ENCODE results near the gene NPIPA1.
"Not testable (repeated sequence)": the region's sequence is repeated elsewhere in the genome, so short reads cannot be mapped to it uniquely, and the experiment has no call there.

Gene NPIPA1

DNA sequence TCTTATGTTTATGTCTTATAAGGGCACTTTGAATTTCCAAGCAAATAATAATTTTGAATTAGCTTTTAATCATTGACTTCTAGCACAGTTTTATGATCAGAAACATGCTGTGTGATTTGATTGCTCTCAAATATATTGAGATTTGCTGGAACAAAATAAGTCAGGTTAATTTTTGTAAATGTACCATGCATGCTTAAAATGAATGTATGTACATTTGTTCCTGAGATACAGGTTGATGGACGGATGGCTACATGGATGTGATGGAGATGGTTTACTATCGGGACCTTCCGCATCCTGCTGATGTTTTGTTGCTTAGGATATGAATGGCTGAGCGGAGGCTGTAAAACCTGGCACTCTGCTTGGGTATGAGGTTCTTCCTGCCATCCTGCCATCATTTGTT, at the start of gene NPIPA1:
TSS of gene NPIPA1 (plus strand) at position 301 of the 400 bp plus-strand sequence. CDS start at position 301, 0 bp downstream.
- DNase-seq, result not testable (repeated sequence)

DNA sequence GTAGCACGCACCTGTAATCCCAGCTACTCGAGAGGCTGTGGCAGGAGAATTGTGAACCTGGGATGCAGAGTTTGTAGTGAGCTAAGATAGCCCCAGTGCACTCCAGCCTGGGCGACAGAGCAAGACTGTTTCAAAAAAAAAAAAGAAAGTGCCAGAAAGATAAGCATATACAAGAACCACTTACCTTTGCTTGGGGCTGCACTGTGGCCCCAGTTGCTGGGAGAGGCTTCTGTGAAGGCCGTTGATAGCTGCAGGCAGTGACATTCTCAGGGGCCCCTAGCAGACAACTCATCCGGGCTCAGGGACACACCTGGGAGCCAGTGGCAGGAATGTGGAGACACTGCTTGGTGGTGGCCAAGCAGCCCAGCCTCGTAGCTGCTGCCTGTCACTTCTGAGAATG, 45.1 kb upstream of the NPIPA1 start:
- not testable (repeated sequence) for DNase-seq

DNA sequence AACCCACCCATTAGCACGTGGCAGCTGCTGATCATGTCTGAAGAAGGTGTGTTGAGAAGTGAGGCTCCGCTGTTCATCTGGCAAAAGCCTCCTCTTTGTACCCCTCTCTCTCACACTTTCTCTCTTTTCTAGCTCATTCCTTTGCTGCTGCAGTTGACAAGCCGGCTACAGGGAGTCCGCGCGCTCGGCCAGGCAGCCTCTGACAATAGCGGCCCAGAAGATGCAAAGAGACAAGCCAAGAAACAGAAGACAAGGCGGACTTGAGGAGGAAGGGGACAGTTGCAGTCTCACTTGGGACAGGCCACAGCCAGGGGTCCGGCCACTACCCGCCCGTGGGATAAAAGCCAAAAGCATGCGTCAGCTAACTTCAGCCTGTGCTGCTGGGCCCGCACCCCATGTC, 41.9 kb upstream of the NPIPA1 start:
- not testable (repeated sequence) for DNase-seq

DNA sequence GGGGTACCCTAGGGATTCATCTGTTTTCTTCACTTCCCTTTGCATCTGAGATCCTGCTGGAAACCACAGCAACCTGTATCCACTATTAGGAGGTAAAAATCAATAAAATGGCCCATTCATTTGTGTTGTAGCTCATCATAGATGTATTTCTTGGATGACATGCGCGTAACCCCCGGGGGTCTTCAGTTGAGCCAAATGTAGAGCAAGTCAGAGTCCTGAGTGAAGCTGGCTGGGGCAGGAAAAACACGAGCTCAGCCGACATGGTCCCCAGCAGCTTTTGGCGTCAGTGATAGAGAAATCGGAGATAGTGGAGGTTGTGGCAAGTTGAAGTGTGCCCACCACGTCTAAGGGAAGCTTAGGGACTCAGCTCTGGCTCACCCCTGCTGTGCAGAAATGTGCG, 41.2 kb upstream of the NPIPA1 start:
- DNase-seq, result not testable (repeated sequence)

DNA sequence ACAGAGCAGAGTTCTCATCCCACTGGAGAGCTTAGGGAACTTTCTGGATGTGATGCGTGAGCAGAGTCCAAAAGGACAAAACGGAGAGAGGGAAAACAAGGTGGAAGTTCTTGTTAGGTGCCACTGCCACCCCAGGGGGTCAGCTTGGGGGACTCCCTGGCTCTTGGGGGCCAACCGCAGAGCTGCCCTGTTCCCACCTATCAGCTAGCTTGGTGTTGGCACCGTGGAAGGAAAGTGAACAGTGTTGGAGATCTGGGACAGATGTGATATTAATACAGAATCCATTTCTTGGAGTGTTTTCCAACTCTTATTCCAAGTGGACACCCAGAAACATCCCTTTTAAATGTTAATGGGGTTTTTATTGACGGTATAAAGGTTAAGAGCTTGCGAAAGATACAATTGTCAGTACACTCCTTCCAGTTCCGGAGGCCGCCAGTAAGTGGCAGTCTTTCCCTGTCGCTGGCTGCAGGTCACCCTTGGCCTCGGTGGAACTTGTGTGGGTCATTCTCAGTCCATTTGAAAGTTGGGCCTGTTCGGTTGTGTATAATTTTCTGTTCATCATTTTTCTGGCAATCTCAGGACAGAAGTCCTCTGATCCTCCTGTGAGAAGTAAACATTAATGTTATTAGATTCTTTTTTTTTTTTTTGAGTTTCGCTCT, 40.1 kb upstream of the NPIPA1 start:
- DNase-seq, result not testable (repeated sequence)

DNA sequence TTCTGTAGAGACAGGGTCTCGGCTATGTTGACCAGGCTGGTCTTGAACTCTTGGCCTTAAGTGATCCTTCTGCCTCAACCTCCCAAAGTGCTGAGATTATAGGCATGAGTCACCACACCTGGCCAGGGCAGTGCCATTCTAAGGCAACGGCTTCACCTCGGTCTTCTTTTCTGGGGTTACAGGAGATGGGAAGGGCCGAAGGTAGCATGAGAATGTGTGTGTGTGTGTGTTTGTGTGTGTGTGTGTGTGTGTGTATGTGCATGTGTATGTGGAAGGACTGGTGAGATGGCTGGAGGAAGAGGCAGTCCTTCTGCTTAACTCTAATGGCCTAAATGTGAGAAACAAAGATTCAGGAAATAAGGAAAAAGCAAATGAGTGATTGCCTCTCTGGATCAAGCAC, 39.1 kb upstream of the NPIPA1 start:
- DNase-seq, result not testable (repeated sequence)

DNA sequence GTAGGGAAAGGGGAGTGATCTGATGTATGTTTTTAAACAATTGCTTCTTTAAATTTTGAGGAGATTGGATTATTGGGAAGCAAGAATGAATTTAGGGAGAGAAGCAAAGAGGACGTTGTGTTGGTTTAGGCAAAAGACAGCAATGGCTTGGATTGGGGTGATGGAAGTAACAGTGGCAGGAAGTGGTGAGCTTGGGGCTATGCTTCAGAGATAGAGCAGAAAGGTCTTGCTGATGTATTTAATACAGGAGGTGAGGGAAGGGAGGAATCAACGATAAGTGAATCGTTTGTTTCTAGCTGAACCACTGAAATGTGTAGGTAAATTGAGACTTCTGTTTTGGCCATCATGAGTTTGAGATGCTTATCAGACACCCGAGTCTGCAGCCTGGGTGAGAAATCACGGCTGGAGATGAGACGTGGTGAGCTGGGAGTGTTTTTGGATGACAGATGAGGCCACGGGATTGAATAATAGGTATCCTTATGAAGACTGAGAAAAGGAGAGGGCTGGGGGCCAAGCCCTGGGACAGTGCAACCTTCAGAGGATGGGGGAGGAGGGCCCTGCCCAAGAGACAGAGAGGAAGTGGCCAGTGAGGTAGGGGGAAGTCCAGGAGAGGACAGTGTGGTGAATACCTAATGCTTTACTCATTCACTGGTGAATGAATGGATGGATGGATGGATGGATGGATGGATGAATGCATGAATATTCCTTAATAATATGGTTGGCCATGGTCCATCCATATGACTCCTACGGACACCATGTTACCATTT, 33.9 kb upstream of the NPIPA1 start:
- DNase-seq, result not testable (repeated sequence)

DNA sequence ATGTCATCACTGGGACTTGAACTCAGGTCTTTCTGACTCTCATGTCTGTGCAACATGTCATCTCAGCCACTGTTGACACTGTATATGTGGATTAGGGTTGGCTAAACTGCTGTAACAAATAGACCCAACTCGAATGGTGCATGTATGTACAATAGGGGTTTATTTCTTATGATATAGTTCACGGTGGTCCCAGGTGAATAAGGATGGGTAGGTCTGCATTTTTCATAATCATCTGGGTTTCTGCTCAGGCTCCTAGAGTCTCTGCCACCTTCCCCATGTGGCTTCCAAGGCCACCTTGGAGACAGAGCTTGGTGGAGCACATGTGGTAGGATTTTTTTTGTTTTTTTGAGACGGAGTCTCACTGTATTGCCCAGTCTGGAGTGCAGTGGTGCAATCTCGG, 27.5 kb upstream of the NPIPA1 start:
- not testable (repeated sequence) for DNase-seq

DNA sequence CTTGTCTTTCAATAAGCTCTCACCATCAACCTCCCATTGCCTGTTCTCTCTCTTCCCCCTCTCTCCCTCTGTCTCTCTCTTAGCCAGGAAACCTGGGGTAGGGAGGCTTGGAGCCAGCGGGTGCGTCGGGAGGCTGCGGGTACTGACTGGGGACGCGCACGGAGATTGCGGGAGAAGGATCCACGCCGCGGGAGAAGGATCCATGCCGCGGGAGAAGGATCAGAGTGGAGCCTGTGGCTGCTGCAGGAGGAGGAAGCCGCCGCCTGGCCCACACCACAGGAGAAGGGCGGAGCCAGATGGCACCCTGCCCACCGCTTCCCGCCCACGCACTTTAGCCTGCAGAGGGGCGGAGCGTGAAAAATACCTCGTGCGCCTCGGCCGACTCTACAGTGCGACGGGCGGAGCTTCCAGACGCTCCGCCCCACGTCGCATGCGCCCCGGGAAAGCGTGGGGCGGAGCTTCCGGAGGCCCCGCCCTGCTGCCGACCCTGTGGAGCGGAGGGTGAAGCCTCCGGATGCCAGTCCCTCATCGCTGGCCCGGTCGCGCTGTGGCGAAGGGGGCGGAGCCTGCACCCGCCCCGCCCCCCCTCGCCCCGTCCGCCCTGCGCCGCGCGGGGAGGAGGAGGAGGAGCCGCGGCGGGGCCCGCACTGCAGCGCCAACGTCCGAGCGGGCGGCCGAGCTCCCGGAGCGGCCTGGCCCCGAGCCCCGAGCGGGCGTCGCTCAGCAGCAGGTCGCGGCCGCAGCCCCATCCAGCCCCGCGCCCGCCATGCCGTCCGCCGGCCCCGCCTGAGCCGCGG, 26.2 kb upstream of the NPIPA1 start:
- not testable (repeated sequence) for DNase-seq

DNA sequence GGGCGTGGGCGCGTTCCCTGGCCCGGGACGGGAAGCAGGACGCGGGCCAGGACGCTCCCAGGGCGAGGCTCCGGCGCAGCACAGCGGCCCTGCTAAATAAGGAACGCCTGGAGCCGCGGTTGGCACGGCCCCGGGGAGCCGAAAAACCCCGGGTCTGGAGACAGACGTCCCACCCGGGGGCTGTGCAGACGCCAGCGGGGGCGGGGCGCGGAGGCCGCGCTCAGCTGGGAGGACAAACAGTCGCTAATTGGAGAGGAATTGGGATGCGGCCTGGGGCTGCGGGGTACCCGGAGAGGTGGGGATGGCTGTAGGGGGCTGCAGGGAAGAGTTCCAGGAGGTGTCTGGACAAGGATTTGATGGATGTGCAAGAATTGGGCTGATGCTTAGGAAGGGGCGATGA, 25.3 kb upstream of the NPIPA1 start:
- not testable (repeated sequence) for DNase-seq

DNA sequence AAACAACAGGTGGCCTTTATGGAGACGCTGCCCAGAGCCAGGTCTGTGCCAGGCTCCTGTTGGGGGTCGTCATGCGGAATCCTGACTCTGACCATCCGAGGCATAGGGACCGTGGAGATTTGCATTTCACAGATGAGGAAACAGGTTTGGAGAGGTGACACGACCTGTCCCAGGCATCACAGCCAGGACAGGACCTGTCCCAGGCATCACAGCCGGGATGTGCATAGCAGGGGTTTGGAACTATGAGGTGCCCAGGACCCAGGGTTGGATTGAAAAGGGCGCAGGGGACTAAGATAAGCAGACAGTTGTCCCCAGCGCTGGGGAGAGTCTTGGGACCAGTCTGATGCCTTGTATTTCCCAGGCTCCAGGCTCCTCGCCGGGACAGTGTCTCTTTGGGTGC, 24.7 kb upstream of the NPIPA1 start:
- not testable (repeated sequence) for DNase-seq

DNA sequence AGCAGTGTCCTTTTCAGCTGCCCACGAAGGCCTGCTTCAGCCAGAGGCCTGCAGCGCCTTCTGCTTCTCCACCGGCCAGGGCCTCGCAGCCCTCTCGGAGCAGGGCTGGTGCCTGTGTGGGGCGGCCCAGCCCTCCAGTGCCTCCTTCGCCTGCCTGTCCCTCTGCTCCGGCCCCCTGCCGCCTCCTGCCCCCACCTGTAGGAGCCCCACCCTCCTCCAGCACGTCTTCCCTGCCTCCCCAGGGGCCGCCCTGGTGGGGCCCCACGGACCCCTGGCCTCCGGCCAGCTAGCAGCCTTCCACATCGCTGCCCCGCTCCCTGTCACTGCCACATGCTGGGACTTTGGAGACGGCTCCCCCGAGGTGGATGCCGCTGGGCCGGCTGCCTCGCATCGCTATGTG, 18.7 kb upstream of the NPIPA1 start:
- not testable (repeated sequence) for DNase-seq

DNA sequence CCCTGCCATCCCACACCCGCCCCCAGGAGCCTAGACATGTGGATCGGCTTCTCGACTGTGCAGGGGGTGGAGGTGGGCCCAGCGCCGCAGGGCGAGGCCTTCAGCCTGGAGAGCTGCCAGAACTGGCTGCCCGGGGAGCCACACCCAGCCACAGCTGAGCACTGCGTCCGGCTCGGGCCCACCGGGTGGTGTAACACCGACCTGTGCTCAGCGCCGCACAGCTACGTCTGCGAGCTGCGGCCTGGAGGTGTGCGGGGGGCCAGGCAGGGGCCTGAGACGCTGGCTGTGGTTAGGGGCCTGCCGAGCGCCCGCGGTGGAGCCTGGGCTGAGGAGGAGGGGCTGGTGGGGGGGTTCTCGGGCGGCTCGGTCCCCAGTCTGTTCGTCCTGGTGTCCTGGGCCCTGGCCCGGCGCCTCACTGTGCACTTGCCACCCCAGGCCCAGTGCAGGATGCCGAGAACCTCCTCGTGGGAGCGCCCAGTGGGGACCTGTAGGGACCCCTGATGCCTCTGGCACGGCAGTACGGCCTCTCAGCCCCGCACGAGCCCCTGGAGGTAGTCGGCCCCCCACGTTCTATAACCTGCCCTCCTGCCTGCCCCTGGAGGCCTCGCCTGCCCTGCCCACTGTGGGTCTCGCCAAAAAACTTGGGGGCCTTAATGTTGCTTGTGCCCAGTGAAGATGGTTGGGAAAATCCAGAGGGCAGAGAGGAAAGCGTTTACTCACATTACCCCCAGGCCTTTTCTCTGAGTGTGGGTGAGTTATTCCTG, 17.2 kb upstream of the NPIPA1 start:
- DNase-seq, result not testable (repeated sequence)

DNA sequence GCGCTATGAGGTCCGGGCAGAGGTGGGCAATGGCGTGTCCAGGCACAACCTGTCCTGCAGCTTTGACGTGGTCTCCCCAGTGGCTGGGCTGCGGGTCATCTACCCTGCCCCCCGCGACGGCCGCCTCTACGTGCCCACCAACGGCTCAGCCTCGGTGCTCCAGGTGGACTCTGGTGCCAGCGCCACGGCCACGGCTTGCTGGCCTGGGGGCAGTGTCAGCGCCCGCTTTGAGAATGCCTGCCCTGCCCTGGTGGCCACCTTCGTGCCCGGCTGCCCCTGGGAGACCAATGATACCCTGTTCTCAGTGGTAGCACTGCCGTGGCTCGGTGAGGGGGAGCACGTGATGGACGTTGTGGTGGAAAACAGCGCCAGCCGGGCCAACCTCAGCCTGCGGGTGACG, 15.0 kb upstream of the NPIPA1 start:
- not testable (repeated sequence) for DNase-seq

DNA sequence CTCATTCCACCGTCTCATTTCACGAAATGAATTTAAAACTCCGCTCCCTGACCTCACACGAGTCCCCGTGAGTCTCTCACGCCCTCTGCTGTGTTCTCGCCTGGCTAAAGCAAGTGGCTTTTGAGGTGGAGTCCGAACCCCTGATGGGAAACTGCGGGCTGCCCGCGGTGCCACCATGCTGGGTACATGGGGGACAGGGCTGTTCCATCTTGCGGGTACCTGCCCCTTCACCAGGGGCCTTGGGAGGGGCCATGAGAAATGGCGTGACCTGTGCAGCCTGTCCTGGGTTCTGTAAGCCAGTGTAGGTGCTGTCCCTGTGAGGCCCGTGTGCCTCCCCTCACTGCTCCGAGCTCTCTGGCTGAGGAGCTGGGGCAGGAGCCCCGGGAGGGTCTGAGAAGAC, 14.3 kb upstream of the NPIPA1 start:
- not testable (repeated sequence) for DNase-seq

DNA sequence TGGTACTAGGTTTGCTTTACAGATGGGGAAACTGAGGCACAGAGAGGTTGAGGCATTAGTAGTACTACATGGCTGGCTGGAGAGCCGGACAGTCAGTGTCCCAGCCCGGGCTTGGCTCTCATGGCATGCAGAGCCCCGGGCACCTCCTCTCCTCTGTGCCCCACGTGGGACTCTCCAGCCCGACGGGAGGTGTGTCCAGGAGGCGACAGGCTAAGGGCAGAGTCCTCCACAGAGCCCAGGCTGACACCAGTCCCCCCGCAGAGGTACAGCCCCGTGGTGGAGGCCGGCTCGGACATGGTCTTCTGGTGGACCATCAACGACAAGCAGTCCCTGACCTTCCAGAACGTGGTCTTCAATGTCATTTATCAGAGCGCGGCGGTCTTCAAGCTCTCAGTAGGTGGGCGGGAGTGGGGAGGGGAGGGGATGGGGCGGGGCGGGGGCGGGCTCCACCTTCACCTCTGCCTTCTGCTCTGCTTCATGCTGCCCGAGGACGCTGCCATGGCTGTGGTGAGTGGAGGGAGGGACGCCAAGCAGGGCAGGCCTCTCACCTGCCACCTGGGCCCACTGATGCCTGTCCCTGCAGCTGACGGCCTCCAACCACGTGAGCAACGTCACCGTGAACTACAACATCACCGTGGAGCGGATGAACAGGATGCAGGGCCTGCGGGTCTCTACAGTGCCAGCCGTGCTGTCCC, 13.7 kb upstream of the NPIPA1 start:
- DNase-seq, result not testable (repeated sequence)

DNA sequence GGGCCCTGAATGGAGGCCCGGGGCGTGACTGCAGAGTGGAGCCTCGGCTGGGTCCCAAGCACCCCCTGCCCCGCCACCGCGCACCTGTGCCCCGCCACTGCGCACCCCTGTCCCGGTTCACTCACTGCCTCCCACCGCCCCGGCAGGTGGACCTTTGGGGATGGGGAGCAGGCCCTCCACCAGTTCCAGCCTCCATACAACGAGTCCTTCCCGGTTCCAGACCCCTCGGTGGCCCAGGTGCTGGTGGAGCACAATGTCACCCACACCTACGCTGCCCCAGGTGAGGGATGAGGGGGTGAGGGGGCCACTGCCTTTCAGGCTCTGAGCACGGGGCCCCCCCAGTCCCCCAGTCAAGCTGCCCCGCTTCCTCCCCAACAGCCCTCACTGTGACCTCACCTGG, 12.9 kb upstream of the NPIPA1 start:
- not testable (repeated sequence) for DNase-seq

DNA sequence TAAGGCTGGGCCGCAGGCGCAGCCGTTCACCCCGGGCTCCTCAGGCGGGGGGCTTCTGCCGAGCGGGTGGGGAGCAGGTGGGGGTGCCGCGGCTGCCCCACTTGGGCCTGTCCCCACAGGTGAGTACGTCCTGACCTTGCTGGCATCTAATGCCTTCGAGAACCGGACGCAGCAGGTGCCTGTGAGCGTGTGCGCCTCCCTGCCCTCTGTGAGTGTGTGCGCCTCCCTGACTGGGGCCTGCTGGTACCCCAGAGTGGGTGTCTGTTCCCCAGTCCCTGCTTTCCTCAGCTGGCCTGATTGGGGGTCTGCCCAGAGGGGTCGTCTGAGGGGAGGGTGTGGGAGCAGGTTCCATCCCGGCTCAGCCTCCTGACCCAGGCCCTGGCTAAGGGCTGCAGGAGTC, 12.3 kb upstream of the NPIPA1 start:
- not testable (repeated sequence) for DNase-seq

DNA sequence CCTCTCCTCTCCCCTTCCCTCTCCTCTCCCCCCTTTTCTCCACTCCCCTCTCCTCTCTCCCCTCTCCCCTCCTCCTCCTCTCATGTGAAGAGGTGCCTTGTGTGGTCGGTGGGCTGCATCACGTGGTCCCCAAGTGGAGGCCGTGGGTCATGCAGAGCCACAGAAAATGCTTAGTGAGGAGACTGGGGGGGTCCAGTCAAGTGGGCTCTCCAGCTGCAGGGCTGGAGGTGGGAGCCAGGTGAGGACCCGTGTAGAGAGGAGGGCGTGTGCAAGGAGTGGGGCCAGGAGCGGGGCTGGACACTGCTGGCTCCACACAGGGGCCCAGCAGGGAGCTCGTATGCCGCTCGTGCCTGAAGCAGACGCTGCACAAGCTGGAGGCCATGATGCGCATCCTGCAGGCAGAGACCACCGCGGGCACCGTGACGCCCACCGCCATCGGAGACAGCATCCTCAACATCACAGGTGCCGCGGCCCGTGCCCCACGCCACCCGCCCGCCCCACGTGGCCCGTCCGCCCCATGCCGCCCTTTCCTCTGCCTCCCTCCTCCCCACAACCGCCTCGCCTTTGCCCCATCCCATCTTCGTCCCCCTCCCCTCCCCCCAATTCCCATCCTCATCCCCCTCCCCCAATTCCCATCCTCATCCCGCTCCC, 9.1 kb upstream of the NPIPA1 start:
- not testable (repeated sequence) for DNase-seq

DNA sequence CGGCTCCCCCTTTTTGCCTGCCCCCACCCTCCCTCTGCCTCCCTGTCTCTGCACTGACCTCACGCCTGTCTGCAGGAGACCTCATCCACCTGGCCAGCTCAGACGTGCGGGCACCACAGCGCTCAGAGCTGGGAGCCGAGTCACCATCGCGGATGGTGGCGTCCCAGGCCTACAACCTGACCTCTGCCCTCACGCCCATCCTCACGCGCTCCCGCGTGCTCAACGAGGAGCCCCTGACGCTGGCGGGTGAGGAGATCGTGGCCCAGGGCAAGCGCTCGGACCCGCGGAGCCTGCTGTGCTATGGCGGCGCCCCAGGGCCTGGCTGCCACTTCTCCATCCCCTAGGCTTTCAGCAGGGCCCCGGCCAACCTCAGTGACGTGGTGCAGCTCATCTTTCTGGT, 8.1 kb upstream of the NPIPA1 start:
- not testable (repeated sequence) for DNase-seq

DNA sequence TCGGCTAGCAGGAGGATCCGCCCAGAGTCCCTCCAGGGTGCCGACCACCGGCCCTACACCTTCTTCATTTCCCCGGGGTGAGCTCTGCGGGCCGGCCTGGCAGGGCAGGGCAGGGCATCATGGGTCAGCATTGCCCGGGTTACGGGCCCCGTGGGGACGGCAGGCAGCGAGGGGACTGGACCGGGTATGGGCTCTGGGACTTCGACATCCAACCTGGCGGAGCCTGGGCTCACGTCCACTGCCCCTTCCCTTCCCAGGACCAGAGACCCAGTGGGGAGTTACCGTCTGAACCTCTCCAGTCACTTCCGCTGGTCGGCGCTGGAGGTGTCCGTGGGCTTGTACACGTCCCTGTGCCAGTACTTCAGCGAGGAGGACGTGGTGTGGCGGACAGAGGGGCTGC, 7.0 kb upstream of the NPIPA1 start:
- DNase-seq, result not testable (repeated sequence)

Data from NCI-H146 (cell line).